Peyer's patch (tissue), 4 donors: ENCODE data around the gene CYBB. TPM values are rescaled to one million over a fixed set of nuclear protein-coding genes. Genes with fewer than 3 reads are reported as not detected.
A peak's percentile ranks its signal among the peaks of the same experiment; 100 is the strongest.

Experiments used
- DNase-seq, 3 donors: peaks; one replicate each; pipeline ENCODE4 v3.0.0-alpha.2; 2017 to 2019
- H3K27ac ChIP-seq, 4 donors: fragments of 200-600 bp; sonication (generic); one replicate each; pipeline ENCODE4 v1.5.1; 2016 to 2019
- H3K27me3 ChIP-seq, 2 donors: fragments of 200-600 bp; sonication (generic); one replicate each; pipeline ENCODE4 v1.5.1; 2019
- H3K36me3 ChIP-seq, 3 donors: fragments of 200-600 bp; sonication (generic); one replicate each; pipeline ENCODE4 v1.5.1; 2016 to 2019
- H3K4me1 ChIP-seq, 4 donors: fragments of 200-600 bp; sonication (generic); one replicate each; pipeline ENCODE4 v1.5.1; 2016 to 2019
- H3K4me3 ChIP-seq, 4 donors: fragments of 200-600 bp; sonication (generic); 1 replicate in 3 of 4; 2 replicates in 1 of 4; pipeline ENCODE4 v1.5.1; 2016 to 2019; ENCODE audit warnings: mild to moderate bottlenecking in 1 of 4
- H3K9me3 ChIP-seq, 4 donors: fragments of 200-600 bp; sonication (generic); one replicate each; pipeline ENCODE4 v1.5.1; 2016 to 2019; ENCODE audit warnings: mild to moderate bottlenecking in 1 of 4
- POLR2A ChIP-seq, 2 donors: fragments of 450-650 bp; IDR thresholded peaks; one replicate each; pipeline ENCODE4 v1.5.1; 2017; ENCODE audit warnings: antibody characterized with exemption in 2 of 2, mild to moderate bottlenecking in 2 of 2, moderate library complexity in 2 of 2
- total RNA-seq, 4 donors: library from RNA; depleted of rRNA; stranded (reverse); fragments of >200 nt; gene quantifications; one replicate each; pipeline ENCODE4 v1.1.0, GENCODE V29; 2016
- TF ChIP-seq, protein P1 (sequence below), 6 experiments: fragments of 450-650 bp in 4 of 6; fragments of 200-600 bp in 2 of 6; sonication (generic) in 1 of 6; IDR thresholded peaks; one replicate each; pipeline ENCODE4 v1.5.1; 2017 to 2019; ENCODE audit warnings: antibody characterized with exemption in 6 of 6, mild to moderate bottlenecking in 3 of 6, moderate library complexity in 1 of 6

Gene CYBB
- total RNA-seq, 4 donors from 2014 or later, result 3.2 to 35.5 (median 6.8) TPM

DNA sequence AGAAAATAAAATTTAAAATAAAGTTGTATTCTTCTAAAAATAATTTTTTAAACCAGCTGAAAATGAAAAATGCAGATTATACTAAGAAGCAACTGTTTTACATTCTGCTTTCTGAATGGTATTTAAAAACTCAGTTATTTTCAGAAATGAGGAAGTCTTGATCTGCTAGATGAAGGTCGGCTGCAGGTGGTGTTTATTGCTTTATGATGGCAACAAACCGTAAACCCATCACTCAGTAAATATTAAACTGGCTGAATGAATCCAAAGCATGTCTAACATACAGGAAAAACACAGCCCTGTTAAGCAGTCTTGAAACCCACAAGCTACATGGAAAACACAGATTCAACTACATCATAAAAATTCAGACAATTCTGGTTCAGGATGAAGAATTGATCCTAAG lies 38.2 kb downstream of the CYBB start:
- TF ChIP-seq POLR2A (IDR thresholded peaks at IDR 0.05), result no peak
- TF ChIP-seq, protein P1, sequence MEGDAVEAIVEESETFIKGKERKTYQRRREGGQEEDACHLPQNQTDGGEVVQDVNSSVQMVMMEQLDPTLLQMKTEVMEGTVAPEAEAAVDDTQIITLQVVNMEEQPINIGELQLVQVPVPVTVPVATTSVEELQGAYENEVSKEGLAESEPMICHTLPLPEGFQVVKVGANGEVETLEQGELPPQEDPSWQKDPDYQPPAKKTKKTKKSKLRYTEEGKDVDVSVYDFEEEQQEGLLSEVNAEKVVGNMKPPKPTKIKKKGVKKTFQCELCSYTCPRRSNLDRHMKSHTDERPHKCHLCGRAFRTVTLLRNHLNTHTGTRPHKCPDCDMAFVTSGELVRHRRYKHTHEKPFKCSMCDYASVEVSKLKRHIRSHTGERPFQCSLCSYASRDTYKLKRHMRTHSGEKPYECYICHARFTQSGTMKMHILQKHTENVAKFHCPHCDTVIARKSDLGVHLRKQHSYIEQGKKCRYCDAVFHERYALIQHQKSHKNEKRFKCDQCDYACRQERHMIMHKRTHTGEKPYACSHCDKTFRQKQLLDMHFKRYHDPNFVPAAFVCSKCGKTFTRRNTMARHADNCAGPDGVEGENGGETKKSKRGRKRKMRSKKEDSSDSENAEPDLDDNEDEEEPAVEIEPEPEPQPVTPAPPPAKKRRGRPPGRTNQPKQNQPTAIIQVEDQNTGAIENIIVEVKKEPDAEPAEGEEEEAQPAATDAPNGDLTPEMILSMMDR (IDR thresholded peaks at IDR 0.05), result no peak

DNA sequence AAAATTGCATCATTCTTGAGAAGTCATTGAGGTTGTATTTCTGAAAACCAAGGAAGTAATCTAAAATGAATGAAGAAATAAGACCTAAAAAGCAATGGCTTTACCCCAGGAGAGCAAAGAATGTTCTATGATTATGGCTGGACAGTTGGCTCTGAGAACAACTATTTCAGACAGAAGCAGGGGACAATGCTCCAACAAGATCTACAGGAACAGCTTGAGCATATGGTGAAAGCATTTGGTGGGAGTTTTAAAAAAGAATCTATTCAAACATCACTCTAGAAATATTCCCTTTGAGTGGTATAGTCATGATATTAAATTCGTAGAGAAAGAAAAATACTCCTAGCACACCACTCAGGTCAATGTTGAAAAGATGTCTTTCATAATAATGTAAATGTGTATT lies 40.8 kb downstream of the CYBB start:
- no peak for DNase-seq
- no peak for TF ChIP-seq POLR2A (IDR thresholded peaks at IDR 0.05)
- TF ChIP-seq, protein P1 (IDR thresholded peaks at IDR 0.05), result no peak
- Histone ChIP-seq H3K36me3 (no peaks in the 10 kb centered on the region), H3K27ac (no peak overlapping the region), H3K4me3 (no peak overlapping the region), H3K27me3 (no peaks in the 10 kb centered on the region), H3K9me3 (no peaks in the 10 kb centered on the region), H3K4me1 (no peaks in the 10 kb centered on the region)

More for the DNA sequence above, 38.2 kb downstream of the CYBB start:
- no peaks in the 10 kb centered on the region for H3K36me3 ChIP-seq
- peak overlapping the region in 1 of 4 donors; percentile 68 for H3K27ac ChIP-seq
- no peaks in the 10 kb centered on the region for H3K9me3 ChIP-seq
- no peaks in the 10 kb centered on the region for H3K4me1 ChIP-seq
- H3K27me3 ChIP-seq, result no peaks in the 10 kb centered on the region
- peak in 2 of 3 donors; percentile 45 to 53 for DNase-seq
- no peak overlapping the region for H3K4me3 ChIP-seq

DNA sequence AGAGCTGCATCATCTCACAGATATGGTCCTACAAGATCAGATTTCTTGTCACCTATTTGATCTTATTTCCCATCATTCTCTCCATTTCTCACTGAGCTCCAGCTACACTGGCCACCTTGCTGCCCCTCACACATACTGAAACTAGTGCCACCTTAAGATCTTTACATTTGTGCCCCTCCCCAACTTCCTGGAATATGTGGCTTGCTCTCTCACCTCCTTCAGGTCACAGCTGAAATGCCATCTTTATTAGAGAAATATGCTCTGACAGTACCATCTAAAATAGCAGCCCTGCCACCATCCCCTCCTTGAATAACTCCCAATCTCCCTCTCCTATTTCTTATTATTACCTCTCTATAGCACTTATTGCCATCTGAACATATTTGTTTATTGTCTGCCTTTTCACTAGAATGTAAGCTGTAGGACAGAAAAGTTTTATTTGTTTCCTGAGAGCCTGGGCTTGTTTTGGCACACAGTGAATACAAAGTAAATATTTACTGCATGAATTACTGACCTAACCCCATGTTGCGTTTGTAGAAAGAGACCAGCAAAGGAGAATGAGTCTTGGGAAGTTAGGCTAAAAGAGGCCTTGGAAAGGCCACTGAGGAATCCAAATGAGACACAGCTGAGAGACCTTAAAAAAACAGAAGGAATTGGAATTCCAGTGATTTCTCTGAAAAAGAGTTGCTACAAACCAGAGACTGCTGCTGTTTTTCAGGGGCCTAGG lies 44.8 kb downstream of the CYBB start:
- Histone ChIP-seq H3K27ac (no peak overlapping the region), H3K4me3 (no peak overlapping the region), H3K27me3 (no peaks in the 10 kb centered on the region), H3K36me3 (no peaks in the 10 kb centered on the region), H3K4me1 (no peaks in the 10 kb centered on the region), H3K9me3 (no peaks in the 10 kb centered on the region)
- no peak for DNase-seq
- no peak for TF ChIP-seq POLR2A (IDR thresholded peaks at IDR 0.05)
- TF ChIP-seq, protein P1 (IDR thresholded peaks at IDR 0.05), result peak in 2 of 6 experiments; percentile 8 to 14

DNA sequence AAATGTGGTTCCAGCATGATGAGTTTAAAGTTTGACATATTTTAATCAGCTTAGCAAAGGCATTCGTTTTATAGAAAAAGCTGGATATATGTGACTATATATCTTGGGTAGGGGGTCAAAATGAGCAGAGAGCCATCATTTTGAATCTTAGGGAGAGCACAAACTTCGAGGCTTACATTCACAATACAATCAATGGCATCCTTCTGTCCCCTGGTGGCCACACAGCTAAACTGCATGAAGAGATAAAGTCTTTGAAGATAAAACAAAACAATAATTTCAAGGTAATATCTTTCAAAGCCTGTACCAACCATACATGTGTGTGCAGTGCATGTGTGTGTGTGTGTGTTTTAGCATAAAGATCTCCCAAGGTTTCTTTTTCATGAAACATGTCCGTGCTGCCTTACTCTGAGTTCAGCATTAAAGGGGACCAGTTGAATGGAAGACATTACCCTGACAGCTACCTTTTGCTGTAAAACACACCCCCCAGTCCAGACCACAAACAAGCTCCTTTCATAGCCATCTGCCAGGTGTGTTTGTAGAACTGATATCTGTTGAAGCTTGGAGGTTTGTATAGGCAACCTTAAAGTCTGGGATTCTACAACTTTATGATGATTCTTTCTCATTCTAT lies 45.5 kb downstream of the CYBB start:
- Histone ChIP-seq H3K4me1 (no peaks in the 10 kb centered on the region), H3K4me3 (no peak overlapping the region), H3K9me3 (no peaks in the 10 kb centered on the region), H3K27ac (no peak overlapping the region), H3K27me3 (no peaks in the 10 kb centered on the region), H3K36me3 (no peaks in the 10 kb centered on the region)
- TF ChIP-seq POLR2A (IDR thresholded peaks at IDR 0.05), result no peak
- TF ChIP-seq, protein P1 (IDR thresholded peaks at IDR 0.05), result peak; percentile 78 to 97 (median 92)
- peak in 2 of 3 donors; percentile 65 to 80 for DNase-seq

DNA sequence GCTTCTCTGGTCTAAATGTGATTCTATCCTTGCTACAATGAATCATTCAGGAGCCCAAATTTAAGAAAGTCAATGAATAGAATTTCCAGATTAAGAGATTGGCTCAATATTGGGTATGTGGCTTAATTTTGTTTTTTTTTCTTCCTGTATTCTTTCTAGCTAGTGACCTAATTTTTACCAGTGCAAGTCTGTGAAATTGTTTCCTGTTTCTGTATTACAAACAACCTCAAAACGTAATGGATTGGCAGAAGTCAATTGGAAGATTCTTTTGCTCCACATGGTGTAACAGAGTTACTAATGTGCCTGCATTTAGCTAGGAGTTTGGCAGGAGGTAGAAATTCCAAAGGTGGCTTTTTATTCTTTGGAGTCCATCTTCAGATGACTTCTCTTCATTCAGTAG lies 49.9 kb downstream of the CYBB start:
- TF ChIP-seq POLR2A (IDR thresholded peaks at IDR 0.05), result no peak
- TF ChIP-seq, protein P1 (IDR thresholded peaks at IDR 0.05), result no peak
- Histone ChIP-seq H3K4me3 (no peak overlapping the region), H3K9me3 (no peaks in the 10 kb centered on the region)

More for the DNA sequence above, 49.9 kb downstream of the CYBB start:
- Histone ChIP-seq H3K27ac (no peak overlapping the region), H3K4me1 (no peaks in the 10 kb centered on the region), H3K27me3 (no peaks in the 10 kb centered on the region), H3K36me3 (no peaks in the 10 kb centered on the region)
- DNase-seq, result no peak
